Astrocyte of the hippocampus (primary cell): ENCODE results near the gene STON2.
A peak's percentile ranks its signal among the peaks of the same experiment; 100 is the strongest.

Experiments used
- DNase-seq: peaks from one replicate; pipeline ENCODE4 v3.0.0; 2011; ENCODE audit warnings: low read depth, low spot score

The STON2 gene

DNA sequence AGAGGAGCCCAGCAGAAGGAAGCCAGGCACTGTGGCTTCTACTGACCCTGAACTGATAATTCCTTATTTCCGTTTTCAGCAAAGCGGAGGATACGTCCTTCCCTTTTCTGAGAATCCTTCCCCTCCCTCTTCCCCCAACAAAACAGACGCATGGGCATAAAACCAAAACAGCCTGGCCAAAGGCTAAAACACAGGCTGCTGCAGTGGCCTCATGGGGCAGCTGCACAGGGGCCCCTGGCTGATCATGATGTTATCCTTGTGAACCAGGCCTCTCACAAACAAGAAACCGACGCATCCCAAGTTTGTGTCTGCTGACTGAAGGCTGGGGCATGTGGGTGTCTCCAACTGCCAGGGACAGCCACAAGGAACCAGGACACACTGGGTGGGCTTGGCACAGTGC, 23.4 kb upstream of the STON2 start:
- no peak for DNase-seq

DNA sequence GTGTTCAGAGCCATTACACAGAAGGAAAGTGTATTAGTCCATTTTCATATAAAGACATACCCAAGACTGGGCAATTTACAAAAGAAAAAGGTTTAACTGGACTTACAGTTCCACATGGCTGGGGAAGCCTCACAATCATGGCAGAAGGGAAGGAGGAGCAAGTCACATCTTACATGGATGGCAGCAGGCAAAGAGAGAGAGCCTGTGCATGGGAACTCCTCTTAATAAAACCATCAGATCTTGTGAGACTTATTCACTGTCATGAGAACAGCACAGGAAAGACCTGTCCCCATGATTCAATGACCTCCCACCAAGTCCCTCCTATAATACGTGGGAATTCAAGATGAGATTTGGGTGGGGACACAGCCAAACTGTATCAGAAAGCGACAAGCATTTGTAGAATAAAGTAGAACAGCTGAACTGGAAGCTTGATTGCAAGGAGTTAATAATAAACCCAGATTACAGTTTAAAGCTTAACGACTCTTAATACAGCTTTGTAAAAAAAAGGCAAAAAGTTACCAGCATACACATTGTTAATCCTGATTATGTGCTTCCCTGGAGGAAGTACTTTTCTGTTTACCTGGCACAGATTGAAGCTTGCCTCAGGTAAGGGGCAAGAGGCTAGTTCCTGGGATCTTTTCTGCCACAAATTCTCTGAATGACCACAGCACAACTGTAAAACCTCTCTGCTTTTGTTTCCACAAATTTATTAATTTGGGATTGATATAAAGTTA, 18.1 kb upstream of the STON2 start:
- no peak for DNase-seq

DNA sequence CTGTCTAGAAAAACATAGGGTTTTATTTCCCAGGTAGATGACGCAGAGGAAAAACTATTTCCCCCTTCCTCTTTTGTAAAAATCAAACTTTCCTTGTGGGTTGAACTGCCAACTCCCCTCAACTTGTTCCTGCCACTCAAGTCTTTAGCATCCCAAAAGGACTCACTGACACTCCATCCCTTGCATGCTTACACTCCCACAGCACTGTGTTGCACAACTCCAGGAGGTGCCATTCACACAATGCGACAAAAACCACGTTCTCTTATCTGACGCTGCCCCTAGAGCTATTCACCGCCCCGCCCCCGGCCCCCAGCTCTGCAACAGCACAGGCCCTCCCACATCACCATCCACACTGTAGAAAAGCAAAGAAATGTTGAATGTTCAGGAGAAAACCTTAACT, 16.9 kb upstream of the STON2 start:
- no peak for DNase-seq

DNA sequence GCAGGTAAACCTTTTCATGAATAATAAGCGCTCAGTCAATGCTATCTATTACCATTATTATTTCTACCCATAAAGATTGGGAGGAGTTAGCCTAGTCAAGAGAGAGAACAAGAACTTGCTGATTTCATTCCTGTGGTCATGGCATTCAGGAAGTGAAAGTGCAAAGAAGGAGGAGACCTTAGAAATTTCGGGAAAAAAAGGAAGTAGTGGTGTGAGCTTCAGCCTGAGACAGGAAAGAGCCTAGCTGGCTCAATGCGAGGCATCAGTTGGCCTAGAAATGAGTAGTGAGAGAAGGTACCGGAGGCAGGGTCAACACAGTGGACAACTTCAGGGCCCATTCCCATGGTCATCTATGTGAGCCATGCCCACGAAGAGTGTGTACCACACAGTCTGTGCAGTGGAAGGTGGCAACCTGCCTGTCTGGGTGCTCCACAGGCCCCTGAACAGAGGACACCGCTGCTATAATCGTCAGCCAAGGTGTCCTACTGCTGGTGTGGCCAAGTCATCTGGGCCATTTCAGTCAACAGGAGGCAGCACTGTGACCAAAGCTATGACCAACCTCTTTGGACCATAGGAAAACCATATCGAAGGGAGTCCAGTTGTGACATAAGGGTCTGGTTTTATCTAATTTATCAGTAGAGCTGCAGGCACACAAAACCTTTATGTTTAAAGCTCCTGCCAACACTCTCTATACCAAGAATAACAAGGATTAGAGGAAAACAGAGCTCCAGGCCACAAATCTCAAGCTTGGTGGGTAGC, 16.2 kb upstream of the STON2 start:
- no peak for DNase-seq

DNA sequence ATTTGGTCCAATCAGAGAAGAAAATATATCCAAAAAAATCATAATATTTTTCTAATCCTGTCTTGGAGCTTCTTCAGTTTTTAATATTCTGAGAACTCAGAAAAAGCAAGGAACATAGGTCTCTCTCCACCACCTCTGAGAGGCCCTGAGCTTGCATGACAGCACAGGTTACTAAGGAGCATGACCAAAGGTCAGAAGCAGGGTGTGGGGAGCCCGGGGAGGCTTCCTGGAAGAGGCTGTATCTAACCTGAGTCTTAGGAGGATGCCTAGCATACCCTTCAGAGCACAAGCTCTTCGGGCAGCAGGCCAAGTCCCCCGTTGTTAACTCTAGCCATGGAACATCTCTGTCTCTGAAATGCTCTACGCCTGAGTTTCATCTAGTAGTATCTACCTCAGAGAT, 15.7 kb upstream of the STON2 start:
- DNase-seq: no peak

DNA sequence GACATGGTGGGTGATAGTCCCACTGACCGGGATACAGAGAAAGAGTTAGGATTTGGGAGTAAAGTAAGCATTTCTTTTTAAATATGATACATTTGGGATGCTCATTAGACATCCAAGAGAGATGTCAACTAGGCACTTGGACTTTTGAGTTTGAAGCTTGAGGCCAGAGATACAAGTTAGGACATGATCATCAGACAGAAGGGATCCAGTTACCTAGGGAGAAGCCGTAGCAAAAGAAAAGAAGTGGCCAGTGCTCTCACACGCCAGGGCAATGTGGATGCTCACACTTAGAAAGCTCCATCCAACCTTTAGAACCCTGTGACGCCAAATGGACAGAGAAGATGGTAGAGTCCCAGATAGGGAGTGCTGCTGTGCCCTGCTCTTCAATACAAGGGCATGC, 14.0 kb upstream of the STON2 start:
- no peak for DNase-seq

DNA sequence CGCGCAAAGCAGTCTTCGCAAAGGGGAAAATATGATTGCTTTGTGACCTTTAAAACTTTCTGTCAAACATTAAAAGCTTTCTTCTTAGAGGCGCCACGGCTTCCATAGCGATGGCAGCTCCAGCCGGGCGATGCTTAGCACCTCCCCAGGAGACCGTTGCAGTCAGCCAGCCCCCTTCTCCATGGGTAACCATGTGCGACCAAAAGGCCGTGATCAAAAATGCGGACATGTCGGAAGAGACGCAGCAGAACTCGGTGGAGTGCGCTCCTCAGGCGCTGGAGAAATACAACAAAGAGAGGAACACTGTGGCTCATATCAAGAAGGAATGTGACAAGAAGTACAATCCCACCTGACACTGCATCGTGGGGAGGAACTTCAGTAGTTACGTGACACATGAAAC, 12.7 kb upstream of the STON2 start:
- DNase-seq: no peak

DNA sequence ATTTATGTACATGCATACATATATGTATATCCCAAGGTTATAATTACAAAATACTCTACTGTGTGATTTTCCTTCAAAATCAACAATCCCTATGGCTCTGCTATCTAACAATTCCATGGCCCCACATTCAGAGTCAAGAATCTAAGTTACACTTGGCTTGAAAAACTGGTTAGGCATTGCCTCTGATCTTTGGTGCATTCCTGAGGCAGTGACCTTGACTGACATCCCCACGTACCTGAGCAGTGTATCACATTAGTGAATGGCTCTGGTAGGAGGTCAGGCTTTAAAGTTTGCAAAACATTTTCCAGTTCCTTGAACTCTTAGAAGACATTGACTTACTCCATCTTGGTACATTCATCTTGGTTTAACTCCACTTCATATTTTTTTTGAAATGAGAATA, 8.5 kb upstream of the STON2 start:
- no peak for DNase-seq

DNA sequence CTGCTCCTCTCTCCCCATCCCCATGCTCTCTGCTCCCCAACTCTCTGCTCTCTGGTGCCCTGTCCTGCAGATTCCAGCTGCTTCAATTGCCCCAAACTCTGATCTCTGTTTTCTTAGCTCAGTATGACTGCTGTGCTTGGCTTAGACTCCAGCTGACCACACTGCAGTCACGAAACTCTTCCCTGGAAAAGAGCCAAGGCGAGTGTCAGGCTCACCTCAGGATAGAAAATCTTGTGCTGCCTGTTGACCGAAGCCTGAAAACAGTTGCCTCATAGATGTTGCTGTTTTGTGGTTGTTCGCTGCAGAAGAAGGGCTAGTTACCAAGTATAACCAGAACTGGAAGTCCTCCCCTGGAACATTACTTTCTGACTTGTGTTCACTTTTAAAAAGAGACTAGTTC, 6.7 kb upstream of the STON2 start:
- peak; percentile 72 for DNase-seq

DNA sequence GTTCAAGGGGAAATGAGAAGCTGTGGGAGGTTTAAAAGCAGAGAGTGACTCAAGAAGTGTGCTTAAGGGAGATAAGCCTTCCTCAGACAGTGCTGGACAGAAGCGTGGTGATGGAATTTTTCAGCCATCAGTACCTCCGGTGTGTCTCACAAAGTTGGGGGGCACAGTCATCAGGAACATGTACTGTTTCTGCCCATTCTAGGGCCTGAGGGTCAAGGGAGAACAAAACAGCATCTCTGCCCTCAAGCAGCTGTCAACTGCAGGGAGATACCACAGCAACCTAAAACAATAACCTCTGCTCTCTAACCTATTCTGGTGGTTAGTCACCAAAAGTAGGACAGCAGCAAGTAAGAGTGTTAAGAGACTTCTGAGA, 2.0 kb upstream of the STON2 start:
- no peak for DNase-seq

DNA sequence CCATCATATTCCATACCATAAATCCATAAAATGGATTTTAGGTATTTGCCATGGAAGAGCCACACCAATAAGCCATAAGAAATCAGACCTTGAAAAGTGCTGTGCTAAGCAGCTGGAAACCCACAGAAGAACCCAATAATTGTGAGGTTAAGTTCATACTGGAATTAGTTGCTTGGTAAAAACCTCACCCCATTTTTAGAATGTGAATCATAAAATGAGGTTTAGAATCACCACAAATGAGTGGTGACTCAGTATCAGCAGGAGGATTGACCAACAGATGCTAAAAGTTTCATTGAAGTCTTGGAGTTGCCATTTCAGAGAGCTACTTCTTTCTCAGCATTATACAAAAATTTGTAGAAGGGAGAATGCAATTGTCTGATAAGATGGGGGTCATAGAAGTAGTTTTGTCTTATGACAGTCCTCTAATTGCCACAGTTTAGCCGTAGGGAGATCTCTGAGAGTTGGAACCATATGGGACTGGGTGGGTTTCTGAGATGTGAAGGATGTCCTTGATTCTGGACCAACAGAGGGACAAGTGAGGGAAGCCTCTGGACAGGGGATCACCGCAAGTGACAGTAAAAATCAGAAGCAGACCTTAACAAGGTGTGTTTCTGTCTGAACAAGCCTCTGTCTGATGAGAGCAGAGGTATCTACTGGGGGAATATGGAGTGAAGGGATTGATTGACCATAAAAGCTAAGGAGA, 1.4 kb upstream of the STON2 start:
- DNase-seq: peak; percentile 91

DNA sequence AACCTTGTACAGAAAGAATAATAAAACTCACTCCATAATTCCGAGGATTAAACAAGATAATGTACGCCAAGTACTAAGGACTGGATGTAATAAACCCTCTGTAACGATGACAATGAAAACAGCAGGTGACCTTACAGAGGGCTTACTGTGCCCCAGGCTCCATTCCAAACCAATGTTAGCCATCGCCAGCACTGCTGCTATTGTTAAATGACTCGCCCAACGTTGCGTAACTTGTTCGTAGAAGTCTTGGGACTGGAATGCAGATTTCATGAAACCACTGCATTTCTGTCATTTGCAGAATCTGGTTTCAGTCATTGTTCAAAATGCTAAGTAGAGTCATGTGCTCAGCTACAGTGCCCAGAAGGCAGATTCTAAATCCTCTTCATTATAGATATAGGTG, 728 bp upstream of the STON2 start:
- peak; percentile 97 for DNase-seq

DNA sequence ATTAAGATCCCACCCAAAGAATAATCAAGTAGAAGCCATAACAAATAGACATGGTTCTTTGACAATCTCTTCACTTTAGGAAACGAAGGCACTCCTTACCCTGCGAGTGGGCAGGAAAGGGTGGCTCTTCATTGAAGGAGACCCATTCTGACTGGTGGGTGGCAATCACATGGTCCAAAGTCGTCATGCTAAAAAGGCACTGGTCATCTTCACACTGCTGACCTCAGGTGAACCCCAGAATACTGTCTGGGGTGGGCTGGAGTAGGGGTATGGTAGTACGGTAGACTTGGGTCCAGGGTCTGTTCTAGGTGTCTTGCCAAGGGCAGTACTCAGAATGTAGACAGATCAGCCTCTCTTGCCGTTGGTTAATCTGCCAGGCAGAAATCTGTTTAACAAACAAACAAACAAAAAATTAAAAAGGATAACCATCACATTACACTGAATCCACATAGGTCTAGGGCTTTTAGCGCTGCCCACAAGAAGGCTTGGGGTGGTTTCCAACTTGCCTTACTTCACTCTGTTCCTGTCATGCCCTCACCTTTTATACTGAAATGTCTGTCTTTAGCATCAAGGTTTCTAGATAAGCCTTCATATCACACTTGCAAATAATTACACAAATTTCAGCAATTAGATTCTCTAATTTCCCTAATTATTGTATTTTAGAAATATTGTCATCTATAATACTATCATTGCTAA, 1.8 kb downstream of the STON2 start:
- DNase-seq: no peak

DNA sequence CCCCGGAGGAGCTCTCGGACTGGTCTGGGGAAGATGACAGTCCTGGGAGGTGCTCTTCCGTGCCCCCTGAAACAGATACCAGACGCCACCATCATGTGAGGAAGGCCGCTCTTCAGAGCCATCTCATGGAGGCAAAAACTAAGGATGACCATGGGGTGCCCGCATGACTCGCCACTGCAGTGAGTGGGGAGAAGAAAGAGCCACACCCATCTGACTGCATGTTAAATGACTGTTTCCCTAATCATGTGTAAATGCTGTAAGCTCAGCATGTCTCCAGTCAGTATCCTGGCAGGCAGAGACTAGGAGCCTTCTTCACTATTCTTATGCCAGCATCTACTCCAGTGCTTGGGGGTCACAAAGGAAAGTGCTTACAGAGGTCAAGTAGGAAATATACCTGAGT, 4.0 kb downstream of the STON2 start:
- no peak for DNase-seq

DNA sequence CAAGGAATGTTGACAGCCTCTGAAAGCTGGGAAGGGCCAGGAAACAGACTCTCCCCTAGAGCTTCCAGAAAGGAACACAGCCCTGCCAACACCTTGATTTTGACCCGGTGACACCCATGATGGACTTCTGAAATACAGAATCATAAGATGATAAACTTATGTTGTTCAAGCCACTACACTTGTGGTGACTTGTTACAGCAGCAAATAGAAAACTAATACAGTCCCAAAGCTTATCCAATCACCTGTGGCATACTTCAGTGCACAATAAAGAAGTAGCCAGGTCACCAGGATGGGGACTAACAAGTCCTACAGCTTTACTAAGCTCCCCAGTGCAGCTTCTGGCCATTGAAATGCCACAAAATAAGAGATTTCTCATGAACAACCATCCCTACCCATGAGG, 5.4 kb downstream of the STON2 start:
- DNase-seq: no peak

DNA sequence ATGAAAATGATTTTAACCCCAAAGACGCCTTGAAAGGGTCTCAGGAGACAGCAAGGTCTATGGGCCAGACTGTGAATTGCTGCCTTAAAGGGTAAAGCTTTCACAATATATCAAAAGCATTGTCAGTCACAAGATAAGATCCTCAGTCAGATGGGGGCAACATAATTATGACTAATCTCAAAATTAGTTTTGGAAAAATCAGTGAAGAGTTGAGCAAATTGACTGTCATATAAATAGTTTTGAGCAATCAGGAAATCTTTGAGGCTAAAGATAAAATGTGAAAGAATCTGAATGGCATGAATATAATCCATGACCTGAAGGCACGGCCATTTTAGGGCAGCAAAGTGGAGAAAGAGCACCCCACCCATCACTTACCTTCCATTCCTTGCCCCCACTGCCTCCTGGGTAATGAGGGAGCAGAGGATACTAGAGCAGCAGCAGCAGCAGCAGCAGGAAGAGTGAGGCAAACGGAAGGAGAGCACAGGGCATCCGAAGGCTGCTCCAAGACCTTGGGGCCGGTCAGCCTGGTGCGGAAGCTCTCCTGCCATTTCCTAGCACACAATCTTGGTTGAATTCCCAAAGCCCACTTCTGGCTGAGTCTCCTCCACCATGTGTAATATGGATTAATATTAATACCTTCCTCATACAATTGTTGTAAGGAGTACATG, 7.0 kb downstream of the STON2 start:
- DNase-seq: no peak

DNA sequence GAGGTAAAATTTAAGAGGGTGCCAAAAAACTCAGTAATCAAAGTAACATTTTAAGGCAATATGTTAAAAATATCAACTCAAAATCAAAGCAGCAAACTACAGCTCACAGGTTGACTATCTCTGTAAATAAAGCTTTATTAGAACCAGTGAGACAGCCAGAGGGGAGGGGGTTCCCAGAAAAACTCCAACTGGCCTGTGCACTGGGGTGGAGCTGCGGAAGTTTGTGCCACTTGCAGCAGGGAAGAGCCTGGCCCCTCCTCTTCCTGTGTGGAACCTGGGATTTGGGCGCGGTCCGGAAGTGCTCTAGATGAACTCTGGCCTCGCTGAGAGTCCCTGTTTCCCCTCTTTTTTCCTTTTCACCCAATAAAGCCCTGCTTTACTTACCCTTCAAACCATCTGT, 8.1 kb downstream of the STON2 start:
- no peak for DNase-seq

DNA sequence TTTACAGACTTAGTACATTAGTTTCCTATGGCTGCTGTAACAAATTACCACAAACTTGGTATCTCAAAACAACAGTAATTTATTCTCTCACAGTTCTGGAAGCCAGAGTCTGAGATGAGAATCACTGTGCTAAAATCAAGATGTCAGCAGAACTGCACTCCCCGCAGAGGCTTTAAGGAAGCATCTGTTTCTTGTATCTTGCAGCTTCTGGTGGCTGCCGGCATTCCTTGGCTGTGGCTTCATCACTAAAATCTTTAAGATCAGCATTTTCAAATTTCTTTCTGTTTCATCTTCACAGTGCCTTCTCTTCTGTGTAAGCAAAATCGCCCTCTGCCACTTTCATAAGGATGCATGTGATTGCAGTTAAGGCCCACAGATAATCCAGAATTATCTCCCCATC, 9.4 kb downstream of the STON2 start:
- DNase-seq: no peak

DNA sequence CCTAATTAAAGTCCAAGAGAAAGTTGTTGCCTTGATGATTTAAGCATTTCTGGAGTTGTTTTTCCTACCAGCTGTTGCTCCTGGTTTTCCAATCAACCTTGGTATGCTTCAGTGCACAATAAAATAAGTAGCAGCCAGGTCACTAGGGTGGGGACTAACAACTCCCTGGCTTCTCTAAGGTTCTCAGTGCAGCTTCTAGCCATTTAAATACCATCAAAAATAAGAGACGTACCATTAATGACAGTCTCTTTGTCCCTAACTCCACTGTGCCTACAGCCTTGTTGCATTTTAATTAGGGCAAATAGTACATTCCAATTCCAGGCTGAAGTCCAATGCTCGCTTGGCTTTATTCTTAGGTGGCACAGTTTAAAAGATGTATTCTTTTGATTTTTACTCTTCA, 11.8 kb downstream of the STON2 start:
- DNase-seq: peak; percentile 48

DNA sequence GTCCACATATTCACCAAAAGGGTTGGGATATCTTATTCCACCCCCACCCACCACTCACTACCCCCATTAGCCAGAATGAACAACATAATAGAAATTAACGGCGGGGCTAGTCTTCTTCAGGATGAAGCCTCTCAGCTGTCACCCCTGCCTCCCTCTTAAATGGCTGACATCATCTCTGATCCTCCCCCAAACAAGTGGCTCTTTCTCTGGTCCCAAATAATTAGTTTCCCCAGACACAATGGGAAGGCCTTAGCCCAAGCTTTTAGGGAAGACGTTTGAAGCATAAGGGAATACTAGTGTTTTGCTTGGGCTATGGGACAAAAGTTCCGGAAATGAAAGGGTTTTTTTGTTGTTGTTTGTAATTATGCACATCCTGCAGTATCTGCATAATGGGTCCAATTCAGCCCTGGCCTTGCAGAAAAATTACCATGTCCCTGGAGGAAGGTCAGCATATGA, 13.8 kb downstream of the STON2 start:
- no peak for DNase-seq

DNA sequence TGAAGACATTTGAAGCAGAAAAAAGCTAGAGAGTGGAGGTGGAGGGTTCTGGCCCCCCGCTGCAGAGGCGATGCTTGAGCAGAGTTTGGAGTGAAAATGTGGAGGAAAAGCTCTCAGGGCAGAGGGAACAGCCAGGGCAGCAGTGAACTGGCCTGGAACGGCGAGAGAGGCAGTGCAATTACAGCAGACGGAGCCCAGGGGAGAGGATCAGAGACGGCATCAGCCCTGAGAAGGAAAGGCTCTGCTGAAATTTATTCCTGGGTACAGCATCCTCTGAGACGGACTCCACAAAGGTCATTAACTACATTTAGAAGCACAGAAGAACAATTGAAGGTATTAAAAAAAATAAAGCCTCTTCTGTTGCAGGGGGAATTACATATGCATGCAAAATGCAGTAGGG, 14.2 kb downstream of the STON2 start:
- DNase-seq: no peak

DNA sequence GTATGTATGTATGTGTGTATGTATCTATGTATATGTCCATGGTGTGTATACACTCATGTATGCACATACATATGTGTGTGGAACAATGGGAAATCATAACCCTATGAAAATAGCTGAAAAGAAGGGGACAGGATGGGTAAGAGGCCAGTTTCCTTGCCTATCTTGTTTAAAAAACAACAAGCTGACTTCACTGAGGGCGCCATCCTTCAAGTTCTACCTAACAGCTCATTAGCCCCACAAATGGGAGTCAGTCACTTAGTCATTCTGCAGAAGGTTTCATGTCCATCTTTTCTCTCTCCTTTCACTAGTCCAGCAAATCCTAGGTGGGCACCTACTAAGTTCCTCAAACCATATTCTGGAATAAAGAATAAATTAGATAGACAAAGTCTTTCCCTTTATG, 14.7 kb downstream of the STON2 start:
- peak; percentile 20 for DNase-seq
